ENCODE results near the gene PNPO. TPM values are rescaled to one million over a fixed set of nuclear protein-coding genes. Genes with fewer than 3 reads are reported as not detected.
"Not testable (repeated sequence)": the region's sequence is repeated elsewhere in the genome, so short reads cannot be mapped to it uniquely, and the experiment has no call there.

Gene PNPO
- total RNA-seq, 4 donors from 2014 or later = 14.6 to 33.6 (median 24.7) TPM

DNA sequence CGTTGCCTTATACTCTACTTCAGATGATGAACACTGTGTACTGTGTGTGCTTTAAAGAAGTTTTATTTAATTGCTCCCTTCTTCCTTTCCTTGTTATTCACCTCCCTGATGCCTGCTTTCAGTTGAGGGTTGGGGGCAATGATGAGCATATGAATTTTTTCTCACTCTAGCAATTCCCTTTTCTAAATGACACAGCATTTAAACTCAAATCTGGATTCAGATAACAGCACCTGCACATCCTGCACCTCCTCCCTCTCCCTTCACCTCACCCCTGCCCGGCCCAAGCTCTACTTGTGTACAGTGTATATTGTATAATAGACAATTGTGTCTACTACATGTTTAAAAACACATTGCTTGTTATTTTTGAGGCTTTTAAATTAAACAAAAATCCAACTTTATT, 13.0 kb upstream of the PNPO start:
- H3K9me3 ChIP-seq = no peaks in the 10 kb centered on the region
- TF ChIP-seq EP300 (IDR thresholded peaks at IDR 0.05) = no peak
- TF ChIP-seq, protein P1, sequence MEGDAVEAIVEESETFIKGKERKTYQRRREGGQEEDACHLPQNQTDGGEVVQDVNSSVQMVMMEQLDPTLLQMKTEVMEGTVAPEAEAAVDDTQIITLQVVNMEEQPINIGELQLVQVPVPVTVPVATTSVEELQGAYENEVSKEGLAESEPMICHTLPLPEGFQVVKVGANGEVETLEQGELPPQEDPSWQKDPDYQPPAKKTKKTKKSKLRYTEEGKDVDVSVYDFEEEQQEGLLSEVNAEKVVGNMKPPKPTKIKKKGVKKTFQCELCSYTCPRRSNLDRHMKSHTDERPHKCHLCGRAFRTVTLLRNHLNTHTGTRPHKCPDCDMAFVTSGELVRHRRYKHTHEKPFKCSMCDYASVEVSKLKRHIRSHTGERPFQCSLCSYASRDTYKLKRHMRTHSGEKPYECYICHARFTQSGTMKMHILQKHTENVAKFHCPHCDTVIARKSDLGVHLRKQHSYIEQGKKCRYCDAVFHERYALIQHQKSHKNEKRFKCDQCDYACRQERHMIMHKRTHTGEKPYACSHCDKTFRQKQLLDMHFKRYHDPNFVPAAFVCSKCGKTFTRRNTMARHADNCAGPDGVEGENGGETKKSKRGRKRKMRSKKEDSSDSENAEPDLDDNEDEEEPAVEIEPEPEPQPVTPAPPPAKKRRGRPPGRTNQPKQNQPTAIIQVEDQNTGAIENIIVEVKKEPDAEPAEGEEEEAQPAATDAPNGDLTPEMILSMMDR (IDR thresholded peaks at IDR 0.05) = no peak
- TF ChIP-seq POLR2AphosphoS5 (IDR thresholded peaks at IDR 0.05) = no peak
- no peak for TF ChIP-seq POLR2A (IDR thresholded peaks at IDR 0.05)
- peaks cover 11% of the 10 kb centered on the region for H3K4me1 ChIP-seq
- DNase-seq (ENCODE audit: low spot score in 2 of 2) = no peak
- WGBS = 59% methylated on average over 2 of the region's 2 CpGs
- H3K27ac ChIP-seq = peak overlapping the region; percentile 55
- H3K27me3 ChIP-seq = no peaks in the 10 kb centered on the region
- no peak overlapping the region for H3K4me3 ChIP-seq
- peaks cover 62% of the 10 kb centered on the region for H3K36me3 ChIP-seq

- Histone ChIP-seq H3K27me3 (no peaks in the 10 kb centered on the region), H3K36me3 (peaks cover 52% of the 10 kb centered on the region), H3K27ac (peak overlapping the region; percentile 55), H3K4me3 (no peak overlapping the region), H3K4me1 (peaks cover 11% of the 10 kb centered on the region), H3K9me3 (no peaks in the 10 kb centered on the region)
- WGBS = 57% methylated on average over 10 of the region's 10 CpGs
- TF ChIP-seq EP300 (IDR thresholded peaks at IDR 0.05) = no peak
- no peak for TF ChIP-seq POLR2AphosphoS5 (IDR thresholded peaks at IDR 0.05)
- TF ChIP-seq, protein P1 (IDR thresholded peaks at IDR 0.05) = no peak
- no peak for TF ChIP-seq POLR2A (IDR thresholded peaks at IDR 0.05)
- no peak for DNase-seq (ENCODE audit: low spot score in 2 of 2)
Observed at GRCh38 chr17:47929218-47930000, 12.0 kb upstream of the PNPO start.

DNA sequence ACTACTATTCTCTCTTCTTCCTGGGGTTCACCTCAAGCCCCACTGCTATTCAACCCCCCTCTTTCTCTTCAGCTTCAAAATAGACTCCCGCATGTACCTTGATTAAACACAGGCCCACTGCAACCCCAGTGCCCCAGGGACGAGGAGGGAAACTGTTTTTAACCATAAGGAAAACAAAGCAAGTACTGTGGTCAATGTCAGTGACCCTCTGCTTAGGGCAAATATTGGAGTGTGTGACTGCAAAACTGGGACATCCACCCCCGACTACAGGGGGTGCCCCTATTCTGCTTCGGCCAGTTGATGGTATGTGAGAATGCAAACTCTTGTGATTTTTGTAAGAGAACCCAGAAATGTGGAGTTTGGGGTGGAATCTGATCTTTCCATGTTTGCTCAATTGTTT, 9.5 kb upstream of the PNPO start:
- 89% methylated on average over 4 of the region's 4 CpGs for WGBS

GRCh38 chr17:47934856-47935255, 6.5 kb upstream of the PNPO start:
- TF ChIP-seq POLR2A (IDR thresholded peaks at IDR 0.05) (no peak), EP300 (IDR thresholded peaks at IDR 0.05) (no peak), POLR2AphosphoS5 (IDR thresholded peaks at IDR 0.05) (no peak)
- TF ChIP-seq, protein P1 (IDR thresholded peaks at IDR 0.05) = no peak
- no peak for DNase-seq (ENCODE audit: low spot score in 2 of 2)
- peaks cover 3% of the 10 kb centered on the region for H3K4me1 ChIP-seq
- H3K27ac ChIP-seq = no peak overlapping the region
- peaks cover 7% of the 10 kb centered on the region for H3K36me3 ChIP-seq
- H3K9me3 ChIP-seq = no peaks in the 10 kb centered on the region
- 92% methylated on average over 1 of the region's 1 CpG for WGBS
- H3K4me3 ChIP-seq = no peak overlapping the region
- H3K27me3 ChIP-seq = no peaks in the 10 kb centered on the region

More for the DNA sequence above, 9.5 kb upstream of the PNPO start:
- Histone ChIP-seq H3K9me3 (no peaks in the 10 kb centered on the region), H3K4me3 (no peak overlapping the region), H3K27me3 (no peaks in the 10 kb centered on the region), H3K27ac (no peak overlapping the region), H3K36me3 (peaks cover 30% of the 10 kb centered on the region), H3K4me1 (peaks cover 11% of the 10 kb centered on the region)
- no peak for DNase-seq (ENCODE audit: low spot score in 2 of 2)
- TF ChIP-seq, protein P1 (IDR thresholded peaks at IDR 0.05) = no peak
- no peak for TF ChIP-seq EP300 (IDR thresholded peaks at IDR 0.05)
- no peak for TF ChIP-seq POLR2A (IDR thresholded peaks at IDR 0.05)
- TF ChIP-seq POLR2AphosphoS5 (IDR thresholded peaks at IDR 0.05) = no peak

GRCh38 chr17:47935468-47935867, 5.9 kb upstream of the PNPO start:
- WGBS = 80% methylated on average over 3 of the region's 3 CpGs
- not testable (repeated sequence) for H3K4me1 ChIP-seq; DNase-seq (ENCODE audit: low spot score in 2 of 2); H3K27ac ChIP-seq; H3K9me3 ChIP-seq; H3K36me3 ChIP-seq; H3K27me3 ChIP-seq; H3K4me3 ChIP-seq
